T-helper 1 cell treated with Interleukin-12 subunit alpha and Interleukin-12 subunit beta and Interleukin-4 antibody, amounts not matched to agents 30 ng/mL and 1 ng/mL, for 36 hours (primary cell): ENCODE data around the gene B3GALNT1. TPM values are rescaled to one million over a fixed set of nuclear protein-coding genes. Genes with fewer than 3 reads are reported as not detected.

Source experiments
- intact Hi-C: fragments of 100-400 bp; cut with micrococcal nuclease; formaldehyde crosslinking; loops from one replicate; pipeline ENCODE4 v1.15.1; 2024
- total RNA-seq: library from RNA; stranded (reverse); gene quantifications from 2 replicates; pipeline ENCODE4 v1.2.3, GENCODE V29; 2022

B3GALNT1 gene
- total RNA-seq: 4.6 and 5.4 TPM in 2 replicates

GRCh38 chr3:161104561-161105551 is at the start of gene B3GALNT1:
TSS of gene B3GALNT1 (minus strand) at chr3:161105349. CDS start at chr3:161086754, 18,595 bp downstream.
- intact Hi-C loops: loop anchor here (2.0 kb wide), 1 partner anchor 116 kb away; the partner anchor contains the start of gene NMD3

GRCh38 chr3:161153480-161153879 is 48.3 kb upstream of the B3GALNT1 start:
- intact Hi-C loops: no loop called here

DNA sequence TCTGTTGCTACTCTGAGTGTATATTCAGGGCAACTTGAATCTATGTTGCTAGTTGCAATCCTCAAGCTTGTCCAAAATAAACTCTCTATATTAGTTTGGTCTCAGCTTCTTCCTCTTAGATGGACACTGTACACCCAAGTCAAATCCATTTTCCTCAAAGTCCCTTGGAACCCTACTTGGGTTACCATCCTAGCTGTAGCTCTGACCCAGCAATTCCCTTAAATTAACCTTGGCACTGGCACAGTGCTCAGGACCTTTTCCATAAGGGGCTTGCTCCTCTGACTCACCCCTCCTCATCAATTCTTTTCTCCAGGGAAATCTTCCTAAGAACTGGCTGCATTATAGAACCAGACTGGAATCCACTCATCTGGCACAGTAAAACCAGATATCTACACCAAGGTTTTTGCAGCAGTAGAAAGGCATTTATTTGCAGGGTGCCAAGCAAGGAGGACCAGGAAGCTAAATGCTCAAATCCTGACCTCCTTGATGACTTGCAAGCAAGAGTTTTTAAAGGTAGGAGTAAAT is 44.9 kb upstream of the B3GALNT1 start:
- intact Hi-C loops: no loop called here

GRCh38 chr3:161149529-161149928 is 44.4 kb upstream of the B3GALNT1 start:
- intact Hi-C loops: no loop called here

DNA sequence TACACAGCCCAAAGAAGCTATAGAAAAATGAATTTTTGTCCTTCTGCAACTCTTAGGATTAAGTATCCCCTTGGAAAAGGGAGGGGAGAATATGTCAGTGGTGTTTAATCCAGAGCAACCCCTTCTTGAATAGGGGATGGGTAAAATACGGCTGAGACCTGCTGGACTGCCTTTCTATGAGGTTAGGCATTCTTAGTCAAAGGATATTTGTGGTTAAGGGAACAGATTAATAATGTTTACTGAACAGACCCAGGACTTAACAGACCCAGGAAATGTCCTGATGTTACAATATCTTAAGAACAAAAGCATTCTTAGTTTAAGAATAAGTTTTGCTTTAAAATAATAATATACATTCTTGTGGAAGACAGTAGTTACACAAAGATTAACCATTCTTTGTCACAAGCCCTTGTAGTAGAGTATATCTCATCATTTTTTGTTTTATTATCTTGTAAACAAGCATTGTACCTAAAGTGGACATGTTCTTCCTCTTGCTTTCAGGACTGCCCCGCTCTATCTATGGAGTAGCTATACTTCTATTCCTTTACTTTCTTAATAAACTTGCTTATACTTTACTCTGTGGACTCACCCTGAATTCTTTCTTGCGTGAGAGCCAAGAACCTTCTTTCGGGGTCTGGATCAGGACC is 43.8 kb upstream of the B3GALNT1 start:
- intact Hi-C loops: no loop called here

- intact Hi-C loops: no loop called here
These were observed 37.3 kb upstream of the B3GALNT1 start for GRCh38 chr3:161142486-161142885.

DNA sequence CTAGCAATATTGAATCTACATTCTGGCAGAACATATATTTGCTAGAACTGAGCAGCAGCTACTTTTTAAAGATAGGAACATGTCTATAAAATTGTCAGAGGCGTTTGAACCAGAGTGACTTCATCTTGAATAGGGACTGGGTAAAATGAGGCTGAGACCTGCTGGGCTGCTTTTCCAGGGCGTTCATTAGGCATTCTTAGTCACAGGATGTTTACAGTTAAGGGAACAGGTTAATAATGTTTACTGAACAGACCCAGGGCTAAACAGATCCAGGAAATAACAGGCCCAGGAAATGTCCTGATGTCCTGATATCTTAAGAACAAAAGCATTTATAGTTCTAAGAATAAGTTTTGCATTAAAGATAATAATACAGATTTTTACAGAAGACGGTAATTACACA is 34.5 kb upstream of the B3GALNT1 start:
- intact Hi-C loops: no loop called here

DNA sequence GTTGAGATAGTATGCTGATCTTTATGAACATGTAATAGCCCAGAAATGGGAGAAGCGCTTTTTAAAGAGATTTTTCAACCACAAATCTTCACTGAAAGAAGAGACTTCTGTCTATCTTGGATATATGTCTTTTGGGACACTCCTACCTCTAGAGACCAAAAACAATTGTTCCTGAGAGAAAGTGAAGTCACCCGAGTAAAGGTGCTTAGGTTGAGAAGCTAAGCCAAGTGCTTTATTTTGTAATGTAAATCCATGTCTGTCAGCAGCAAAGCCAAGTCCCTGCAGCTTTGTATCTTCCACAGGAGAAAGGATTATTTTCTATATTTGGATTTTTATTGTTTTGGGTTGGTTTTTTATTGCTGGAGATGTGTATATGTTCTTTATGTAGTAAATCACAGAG is 32.1 kb upstream of the B3GALNT1 start:
- intact Hi-C loops: no loop called here

- intact Hi-C loops: no loop called here
These were observed 27.2 kb upstream of the B3GALNT1 start for GRCh38 chr3:161132391-161132790.

GRCh38 chr3:161126495-161126894 is 21.3 kb upstream of the B3GALNT1 start:
- intact Hi-C loops: no loop called here

GRCh38 chr3:161117646-161118045 is 12.5 kb upstream of the B3GALNT1 start:
- intact Hi-C loops: no loop called here

GRCh38 chr3:161108840-161109239 is 3.7 kb upstream of the B3GALNT1 start:
- intact Hi-C loops: no loop called here

DNA sequence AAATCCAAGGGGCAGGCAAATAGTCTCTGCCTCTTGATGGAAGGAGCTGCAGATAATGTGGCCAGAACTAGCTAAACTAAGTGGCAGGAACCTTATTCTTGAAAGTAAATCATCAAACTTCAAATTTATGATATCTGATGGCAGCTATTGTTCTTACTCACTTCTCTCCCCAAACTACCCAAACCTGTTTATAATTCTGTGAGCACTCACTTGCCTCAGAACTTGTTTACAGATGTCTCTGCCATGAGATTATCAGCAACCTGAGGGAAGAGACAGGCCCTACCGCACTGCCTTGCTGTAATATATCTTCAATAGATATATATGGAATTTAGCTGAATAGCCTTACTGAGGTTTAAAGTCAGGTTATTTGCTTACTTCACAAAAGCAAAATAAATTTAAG is 2.2 kb upstream of the B3GALNT1 start:
- intact Hi-C loops: no loop called here

DNA sequence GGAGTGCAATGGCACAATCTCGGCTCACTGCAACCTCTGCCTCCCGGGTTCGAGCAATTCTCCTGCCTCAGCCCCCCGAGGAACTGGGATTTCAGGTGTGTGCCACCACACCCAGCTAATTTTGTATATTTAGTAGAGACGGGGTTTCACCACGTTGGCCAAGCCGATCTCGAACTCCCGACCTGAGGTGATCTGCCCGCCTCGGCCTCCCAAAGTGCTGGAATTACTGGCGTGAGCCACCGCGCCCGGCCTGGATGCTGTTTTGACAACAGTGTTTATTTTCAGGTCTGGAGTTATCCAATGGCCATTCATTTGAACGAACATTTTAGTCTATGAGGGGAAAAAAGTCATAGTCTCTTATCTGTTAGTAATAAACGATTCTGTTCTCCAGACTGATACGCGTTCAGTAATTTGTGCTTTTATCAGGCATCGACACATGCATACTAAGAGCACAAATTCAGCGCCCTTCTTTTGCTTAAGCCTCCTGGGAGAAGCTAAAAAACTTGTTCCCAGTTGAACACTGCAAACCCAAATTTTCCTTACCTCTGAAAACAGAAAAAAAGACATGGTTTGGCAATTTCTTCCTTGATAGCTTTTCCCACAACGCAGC is 1.3 kb downstream of the B3GALNT1 start:
- intact Hi-C loops: loop anchor here (2.0 kb wide), 1 partner anchor 117 kb away; the partner anchor contains the start of gene NMD3

GRCh38 chr3:161101609-161102008 is 3.5 kb downstream of the B3GALNT1 start:
- intact Hi-C loops: no loop called here

DNA sequence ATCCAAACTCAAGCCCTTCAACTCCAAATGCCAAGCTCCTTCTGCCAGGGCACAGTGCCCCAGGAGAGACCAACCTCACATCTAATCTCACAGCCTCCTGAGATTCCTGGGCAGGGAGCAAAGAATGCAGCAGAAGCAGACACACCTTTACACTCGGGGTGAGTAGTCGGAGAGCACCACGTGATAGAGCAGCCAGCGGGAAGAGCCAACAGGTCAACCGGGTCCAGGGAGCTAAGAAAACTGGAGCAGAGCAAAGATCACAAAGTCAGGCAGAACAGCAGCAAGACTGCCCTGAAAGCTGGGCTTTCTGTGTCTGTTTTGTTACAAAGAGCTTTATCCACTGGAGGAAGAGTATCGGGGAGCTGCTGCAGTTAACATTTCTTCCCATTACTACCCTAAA is 4.2 kb downstream of the B3GALNT1 start:
- intact Hi-C loops: no loop called here

- intact Hi-C loops: loop anchor here (1.0 to 5.0 kb wide), 3 partner anchors 177 to 327 kb away; no protein-coding TSS in a partner anchor
These were observed 8.3 kb downstream of the B3GALNT1 start for GRCh38 chr3:161096771-161097367.

DNA sequence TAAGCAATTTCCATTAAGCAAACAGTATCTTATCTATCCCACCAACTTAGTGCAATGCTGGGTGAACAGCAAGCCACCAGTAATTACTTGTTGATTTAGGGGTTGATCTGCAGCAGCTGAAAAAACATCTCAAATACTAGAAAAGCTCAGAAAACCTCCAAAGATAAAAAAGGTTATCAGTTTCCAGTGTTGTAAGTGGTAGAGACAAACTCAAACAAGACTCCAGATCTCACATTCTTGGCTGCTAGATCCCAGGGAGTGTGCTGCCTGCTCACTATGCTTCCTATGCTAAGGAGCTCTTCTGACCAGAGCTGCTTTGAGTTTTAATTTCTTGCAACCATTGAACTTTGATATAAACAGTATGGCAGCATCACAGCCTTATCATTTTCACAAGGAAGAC is 11.3 kb downstream of the B3GALNT1 start:
- intact Hi-C loops: no loop called here

DNA sequence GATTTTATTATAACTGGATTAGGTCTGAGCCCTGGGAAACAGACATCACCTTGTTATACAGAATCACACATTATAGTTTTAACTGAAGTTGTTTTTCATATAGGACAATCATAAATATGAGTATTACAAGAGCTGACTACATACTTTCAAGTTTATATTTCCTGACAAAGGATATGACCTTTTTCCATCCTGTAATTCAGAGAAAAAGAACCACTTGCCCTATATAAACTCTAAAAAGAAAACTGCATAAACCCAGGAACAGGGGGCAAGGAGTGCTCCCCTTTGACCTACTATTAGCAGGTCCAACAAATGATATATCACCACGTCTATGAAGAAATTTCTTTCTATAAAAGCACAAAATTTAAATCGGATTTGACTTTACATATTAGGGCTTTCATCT is 20.9 kb downstream of the B3GALNT1 start:
- intact Hi-C loops: loop anchor here (5.0 kb wide), 2 partner anchors 138 to 332 kb away; partner anchors contain the start of gene NMD3

GRCh38 chr3:161083131-161083530 is 22.0 kb downstream of the B3GALNT1 start:
- intact Hi-C loops: loop anchor here (5.0 kb wide), 2 partner anchors 139 to 331 kb away; partner anchors contain the start of gene NMD3

- intact Hi-C loops: loop anchor here (5.0 kb wide), 2 partner anchors 140 to 330 kb away; partner anchors contain the start of gene NMD3
These were observed 23.1 kb downstream of the B3GALNT1 start for GRCh38 chr3:161082063-161082462.
